GM19397 (cell line): ENCODE results near the gene ZNF774.
"Not testable (repeated sequence)": the region's sequence is repeated elsewhere in the genome, so short reads cannot be mapped to it uniquely, and the experiment has no call there.

Experiments
- ATAC-seq: cut with Tn5 transposase; IDR thresholded peaks from one replicate; pipeline ENCODE4 v1.9.1; 2021; ENCODE audit warnings: mild to moderate bottlenecking, moderate library complexity; ENCODE audit not compliant: unreplicated experiment

The ZNF774 gene

DNA sequence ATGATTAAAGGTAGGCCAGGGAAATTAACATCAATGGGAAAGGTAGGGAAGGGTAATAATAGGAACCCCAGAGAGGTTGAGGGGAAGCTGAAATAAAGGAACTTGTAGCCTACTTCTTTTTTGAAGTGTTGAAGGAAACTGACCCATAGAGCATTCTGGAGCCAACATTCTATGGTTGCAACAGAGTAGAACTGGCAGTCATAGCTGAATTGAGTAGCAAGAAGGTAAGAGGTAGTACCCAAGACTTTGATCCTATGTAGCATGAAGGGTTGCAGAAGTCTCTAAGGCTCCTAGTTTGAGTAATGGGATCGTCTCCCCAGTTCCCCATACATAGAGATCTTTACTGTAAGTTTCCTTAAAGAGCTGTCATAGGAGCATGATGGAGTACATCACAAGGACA is 7.4 kb upstream of the ZNF774 start:
- ATAC-seq = no peak

DNA sequence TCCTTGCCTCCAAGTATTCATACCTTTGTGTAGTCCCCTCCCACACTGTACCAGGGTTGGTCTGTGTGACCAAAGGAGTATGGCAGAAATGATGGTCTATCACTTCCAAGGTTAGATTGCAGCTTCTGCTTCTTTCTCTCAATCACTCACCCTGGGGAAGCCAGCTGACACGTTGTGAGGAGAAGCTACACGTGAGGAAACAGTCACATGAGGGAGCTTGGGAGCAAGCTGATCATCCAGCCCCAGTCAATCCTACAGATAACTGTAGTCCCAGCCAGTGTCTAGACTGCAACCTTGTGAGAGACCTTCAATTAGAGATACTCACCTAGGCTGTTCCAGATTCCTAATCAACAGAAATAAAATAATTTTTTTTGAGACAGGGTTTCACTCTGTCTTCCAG is 6.2 kb upstream of the ZNF774 start:
- ATAC-seq = no peak

DNA sequence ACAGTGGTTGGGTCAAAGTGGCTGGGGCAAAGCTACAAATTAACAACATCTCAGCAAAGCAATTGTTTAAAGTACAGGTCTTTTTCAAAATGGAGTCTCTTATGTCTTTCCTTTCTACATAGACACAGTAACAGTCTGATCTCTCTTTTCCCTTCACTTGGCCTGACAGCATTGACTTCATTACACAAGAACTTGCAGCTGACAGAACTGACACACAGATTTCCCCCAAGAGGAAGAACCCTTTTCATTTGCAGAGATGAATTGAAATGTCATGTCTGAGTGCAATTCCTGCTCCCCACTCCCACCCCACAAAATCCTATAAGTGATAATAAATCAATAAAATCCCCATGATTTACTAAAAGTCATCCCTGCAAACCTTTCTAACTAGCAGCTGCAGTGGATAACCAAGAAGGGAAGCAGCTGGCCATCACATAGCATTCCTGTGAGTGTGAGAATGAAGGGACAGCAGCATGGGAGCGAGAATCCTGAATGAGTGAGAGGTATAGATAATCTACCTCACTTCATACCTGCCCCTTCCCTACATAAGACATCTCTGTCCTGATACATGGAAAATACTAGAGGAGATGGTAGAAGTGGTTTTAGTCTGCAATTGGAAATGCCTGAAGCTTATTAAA is 4.5 kb upstream of the ZNF774 start:
- ATAC-seq = not testable (repeated sequence)

DNA sequence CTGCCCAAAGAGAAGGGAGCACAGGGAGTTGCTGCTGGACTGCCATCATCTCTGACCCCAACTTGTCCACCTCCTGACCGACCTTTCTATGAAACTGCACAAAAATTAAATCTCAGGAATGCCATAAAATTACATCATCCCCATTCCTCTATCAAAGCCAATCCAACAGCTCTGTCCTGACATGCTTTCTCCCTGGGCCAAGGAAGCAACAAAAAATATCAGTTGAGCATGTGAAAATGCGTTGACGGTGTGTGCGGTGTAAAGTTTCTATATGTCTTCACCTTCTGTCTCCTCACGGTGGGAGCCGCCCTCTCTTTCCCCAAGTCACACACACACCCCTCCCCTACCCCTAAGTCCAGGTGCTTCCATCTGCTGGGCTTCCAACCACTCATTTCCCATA is 3.6 kb upstream of the ZNF774 start:
- no peak for ATAC-seq

DNA sequence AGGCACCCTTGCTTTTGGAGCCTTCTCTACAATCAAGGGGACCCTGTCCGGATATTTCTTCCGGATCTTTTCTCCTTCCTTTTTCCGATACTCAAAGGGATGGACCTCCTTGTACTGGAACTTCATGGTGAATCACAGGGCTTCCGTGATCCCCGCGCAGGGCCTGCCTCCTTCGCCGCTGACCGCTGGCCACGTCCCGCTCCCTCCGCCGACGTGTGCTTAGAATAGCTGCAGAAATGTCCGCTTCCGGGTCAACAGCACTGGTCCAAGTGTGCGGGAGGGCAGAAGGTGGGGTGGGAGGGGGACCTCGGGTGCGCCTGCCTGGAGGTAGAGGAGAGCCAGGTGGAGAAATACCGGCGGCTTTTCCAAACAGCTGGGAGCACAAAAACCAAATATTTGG is 3.0 kb upstream of the ZNF774 start:
- no peak for ATAC-seq

DNA sequence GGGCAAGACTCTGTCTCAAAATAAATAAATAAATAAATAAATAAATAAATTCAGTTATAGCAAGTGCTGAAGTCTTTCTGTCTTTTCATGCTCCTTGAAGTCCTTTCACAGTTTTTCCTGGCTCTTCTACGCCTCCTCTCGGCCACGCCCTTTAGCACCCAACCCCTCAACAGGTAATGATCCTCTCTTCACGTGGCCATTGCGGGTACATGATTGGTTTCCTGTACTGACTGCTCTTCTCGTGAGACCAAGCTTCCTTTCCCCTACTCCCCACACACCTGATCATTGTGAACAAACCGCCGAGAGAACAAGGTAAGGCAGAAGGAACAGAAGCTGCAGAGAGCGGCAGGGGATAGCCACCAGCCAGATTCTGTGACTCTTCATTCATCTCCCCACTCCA is 2.3 kb upstream of the ZNF774 start:
- no peak for ATAC-seq

DNA sequence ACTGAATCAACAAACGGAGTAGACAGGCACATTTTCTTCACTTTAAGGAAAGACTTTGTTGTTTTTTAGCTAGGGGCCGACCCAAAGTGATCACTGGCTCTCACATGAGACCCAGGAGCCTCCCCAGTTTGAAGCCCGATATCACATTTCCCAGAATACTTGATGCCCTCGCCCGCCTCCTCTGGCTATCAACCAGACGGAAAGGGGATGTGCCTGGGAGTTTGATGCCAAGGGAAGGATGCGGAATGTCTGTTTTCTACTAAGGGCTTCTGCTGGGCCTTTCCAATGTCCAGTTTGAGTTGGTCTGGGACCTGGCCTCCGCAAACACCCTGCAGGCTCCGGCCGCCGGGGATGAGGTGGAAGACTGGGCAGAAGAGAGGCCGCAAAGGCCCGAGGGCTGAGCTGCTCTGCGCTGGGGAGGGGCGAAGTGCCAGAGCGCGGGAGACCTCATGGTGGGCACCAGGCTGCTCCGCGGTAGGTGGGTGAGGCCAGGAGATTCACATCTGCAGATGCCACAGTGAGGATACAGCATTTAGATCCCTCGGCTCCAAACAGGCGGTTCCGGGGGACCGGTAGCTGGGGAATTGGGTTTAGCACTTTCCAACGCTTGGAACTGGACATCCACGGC is 491 bp upstream of the ZNF774 start:
- no peak for ATAC-seq

DNA sequence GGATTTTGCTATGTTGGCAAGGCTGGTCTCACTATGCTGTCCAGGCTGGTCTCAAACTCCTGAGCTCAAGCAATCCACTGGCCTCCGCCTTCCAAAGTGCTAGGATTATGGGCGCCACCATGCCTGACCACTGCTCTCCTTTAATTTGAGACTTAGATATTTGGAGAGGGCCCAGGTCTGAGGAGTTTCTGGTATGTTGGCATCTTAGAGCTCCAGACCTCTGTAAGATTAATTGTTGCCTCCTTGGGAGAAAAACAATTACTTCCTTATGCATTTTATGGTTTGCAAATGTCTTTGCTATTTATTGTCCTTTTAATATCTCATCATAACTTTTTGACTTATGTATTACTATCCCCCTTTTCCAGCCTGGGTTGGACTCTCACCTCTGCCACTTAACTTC is 2.9 kb downstream of the ZNF774 start:
- ATAC-seq = no peak

DNA sequence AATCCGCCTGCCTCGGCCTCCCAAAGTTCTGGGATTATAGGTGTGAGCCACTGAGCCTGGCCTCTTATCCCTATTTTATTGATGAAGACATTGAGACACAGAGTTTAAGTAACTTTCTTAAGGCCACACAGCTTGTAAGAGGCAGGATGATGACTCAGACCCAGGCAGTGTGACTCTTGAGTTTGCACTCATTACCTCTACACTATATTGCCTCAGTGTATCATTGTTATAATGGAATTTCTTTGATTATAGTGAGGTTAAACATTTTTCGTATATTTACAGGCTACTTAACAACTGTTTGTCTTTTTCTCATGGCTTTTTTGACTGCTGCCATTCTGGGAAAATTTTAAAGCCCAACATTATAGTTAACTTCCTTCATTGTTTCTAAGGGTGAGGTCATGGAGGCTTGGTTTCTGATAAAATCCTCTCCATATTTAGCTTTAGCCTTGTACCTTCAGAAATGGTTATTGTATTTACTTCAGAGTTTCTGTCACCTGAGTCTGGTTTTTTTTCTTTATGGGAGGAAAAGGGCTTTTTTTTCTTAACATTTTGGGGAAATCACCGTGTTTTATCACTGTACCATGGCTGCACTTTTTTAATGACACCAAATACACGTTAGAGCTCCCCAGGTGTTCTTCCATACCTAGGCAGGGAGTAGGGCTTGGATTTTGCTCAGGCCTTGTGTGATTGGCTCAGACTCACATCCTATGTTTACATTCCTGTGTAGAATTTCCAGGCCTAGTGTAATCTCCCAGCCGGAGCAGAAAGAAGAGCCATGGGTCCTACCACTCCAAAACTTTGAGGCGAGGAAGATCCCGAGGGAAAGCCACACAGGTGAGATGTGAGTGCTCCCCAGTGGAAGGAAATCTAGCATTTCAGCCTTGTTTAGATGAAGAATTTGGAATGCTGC is 6.3 kb downstream of the ZNF774 start:
- no peak for ATAC-seq

DNA sequence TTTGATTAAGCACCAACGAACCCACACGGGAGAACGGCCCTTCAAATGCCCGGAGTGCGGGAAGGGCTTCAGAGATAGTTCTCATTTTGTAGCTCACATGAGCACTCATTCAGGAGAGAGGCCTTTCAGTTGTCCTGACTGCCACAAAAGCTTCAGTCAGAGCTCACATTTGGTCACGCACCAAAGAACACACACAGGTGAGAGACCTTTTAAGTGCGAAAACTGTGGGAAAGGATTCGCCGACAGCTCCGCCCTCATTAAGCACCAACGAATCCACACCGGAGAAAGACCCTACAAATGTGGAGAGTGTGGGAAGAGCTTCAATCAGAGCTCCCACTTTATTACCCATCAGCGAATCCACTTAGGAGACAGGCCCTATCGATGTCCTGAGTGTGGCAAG is 8.7 kb downstream of the ZNF774 start:
- no peak for ATAC-seq

DNA sequence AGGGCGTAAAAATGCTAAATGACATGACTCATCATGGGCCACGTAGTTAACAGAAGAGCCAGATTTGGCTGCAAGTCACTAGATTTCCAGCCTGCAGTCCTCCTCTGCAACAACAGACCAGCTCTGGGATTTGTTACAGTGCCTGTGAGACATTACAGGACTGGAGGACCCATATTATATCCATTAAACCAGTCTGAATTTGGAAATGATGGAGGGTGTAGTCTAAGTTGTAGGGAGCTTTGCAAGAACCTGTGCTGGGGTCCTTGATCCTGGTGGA is 10.8 kb downstream of the ZNF774 start:
- ATAC-seq = no peak

DNA sequence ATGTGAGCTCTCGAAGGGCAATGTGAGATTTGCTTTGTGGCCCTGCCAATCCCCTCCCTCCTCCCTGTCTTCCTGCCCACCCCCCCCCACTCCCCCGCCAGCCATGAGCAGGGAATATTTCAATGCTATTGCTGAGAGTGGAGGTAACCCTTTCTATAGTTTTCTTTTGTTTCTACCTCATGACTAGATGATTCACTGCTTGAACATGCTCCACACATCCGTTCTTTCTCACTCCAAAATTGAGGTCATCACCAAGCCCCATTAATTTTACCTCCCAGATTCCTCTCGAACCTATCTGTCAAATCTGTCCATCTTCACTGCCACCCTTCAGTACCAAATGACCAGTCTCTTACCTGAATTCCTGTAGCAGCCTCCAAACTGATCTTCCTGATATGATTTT is 12.2 kb downstream of the ZNF774 start:
- no peak for ATAC-seq

DNA sequence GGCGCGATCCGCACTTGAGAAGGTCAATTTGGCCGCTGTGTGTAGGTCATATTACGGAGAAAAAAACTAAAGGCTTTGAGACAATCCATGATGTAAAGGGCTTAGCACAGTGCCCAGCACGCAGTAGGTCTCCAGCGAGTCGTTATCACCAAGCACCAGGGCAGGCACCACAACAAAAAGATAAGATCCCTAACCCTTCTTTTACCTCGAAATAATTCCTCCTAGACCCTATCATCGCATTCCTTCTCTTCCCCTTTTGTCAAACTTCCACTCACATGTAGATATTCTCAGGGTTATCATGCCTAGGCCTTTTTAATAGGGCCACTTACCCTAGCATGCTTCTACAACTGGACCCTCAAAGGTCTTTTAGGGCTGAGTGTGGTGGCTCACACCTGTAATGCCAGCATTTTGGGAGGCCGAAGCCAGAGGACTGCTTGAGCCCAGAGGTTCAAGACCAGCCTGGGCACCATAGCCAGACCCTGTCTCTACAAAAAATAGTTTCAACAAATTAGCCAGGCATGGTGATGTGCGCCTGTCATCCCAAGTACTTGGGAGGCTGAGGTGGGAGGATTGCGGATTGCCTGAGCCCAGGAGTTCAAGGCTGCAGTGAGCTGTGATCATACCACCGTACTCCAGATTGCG is 13.5 kb downstream of the ZNF774 start:
- no peak for ATAC-seq

DNA sequence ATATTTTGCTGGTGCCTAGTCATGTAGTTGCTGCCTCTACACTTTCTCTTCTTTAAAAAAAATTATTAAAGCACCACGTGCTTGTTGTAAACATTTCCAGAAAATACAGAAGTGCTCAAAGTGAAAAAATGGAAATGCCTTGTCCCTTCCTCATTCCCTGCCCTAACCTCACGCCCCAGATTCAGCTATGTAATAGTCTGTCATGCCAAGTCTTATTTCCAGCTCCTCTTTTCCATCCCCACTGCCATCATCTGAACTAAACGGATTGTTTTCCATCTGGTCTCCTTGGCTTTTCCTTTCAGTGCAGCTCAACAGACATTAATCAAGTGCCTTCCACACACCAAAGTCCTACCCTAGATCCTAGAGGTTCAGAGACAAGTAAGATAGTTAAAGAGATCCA is 15.5 kb downstream of the ZNF774 start:
- no peak for ATAC-seq

DNA sequence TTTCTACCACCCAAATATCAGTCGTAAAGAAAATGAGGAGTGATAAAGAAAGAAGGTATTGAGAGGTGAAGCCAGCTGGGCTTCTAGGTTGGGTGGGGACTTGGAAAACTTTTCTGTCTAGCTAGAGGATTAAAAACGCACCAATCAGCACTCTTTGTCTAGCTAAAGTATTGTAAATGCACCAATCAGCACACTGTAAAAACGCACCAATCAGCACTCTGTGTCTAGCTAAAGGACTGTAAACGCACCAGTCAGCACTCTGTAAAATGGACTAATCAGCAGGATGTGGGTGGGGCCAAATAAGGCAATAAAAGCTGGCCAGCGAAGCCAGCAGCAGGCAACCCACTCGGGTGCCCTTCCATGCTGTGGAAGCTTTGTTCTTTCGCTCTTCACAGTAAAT is 23.0 kb downstream of the ZNF774 start:
- ATAC-seq = no peak

DNA sequence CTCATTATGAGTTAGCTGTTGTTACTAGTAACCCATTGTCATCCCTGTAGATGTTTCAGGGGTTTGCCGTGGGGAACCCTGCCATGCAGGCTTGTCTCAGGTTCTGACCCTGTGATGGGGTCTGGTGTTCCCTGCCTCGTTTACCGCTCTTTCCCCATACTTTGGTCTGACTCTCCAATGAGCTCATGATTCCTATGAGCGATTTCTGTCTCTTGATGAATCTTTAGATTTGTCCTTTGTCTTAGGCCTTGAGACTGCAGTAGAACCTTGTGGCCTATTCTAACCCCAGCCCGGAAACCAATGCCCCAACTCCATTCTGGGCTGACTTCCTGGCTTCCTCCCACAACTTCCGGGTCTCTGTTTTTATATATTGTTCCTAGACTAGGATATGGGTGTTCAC is 24.7 kb downstream of the ZNF774 start:
- no peak for ATAC-seq

DNA sequence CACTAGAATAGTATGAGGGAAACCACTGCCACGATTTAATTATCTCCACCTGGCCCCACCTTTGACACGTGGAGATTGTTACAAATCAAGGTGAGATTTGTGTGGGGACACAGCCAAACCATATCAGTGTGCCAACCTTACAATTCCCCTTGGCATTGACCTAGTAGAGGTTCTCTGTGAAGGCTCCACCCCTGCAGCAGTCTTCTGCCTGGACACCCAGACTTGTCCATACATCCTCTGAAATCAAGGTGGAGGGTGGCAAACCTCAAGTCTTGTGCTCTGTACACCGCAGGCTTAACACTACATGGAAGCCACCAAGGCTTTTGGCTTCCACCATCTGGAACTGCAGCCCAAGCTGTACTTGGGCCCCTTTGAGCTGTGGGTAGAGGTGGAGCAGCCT is 27.2 kb downstream of the ZNF774 start:
- no peak for ATAC-seq

DNA sequence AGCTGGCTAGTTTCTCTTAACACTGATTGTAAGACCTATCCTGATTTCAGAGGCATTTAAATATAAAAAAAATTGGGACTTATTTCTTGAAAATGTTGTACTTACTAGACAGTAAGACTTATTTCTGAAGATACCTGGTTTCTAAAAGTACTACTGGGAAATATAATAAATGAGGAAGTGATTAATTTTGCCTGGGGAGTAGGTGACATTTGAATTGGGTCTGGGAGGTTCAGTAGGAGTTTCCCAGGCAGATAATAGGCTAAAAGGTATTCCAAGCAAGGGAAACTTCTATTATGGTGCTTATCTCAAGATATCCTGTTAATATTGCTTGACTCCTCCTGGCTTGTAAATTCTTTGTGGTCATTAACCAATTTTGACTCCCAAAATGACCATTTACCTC is 29.4 kb downstream of the ZNF774 start:
- no peak for ATAC-seq

DNA sequence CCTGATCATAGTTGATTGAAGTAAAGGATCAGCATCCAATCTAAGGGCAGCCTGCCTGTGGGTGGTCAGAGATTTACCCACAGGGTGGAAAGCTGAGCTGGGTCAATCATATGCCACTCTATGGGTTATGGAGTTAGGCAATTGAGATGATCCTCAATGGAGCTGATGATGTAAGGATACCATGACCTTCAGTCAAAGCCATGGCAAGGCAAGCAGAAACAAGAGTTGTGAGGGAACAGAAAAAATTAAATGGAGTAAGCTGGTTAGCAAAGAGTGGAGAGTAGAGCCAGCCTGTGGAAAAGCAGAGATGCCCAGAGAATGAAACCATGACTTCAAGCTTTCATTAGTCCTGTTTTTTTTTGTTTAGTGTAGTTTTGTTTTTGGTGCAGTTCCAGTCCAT is 30.2 kb downstream of the ZNF774 start:
- ATAC-seq = no peak

DNA sequence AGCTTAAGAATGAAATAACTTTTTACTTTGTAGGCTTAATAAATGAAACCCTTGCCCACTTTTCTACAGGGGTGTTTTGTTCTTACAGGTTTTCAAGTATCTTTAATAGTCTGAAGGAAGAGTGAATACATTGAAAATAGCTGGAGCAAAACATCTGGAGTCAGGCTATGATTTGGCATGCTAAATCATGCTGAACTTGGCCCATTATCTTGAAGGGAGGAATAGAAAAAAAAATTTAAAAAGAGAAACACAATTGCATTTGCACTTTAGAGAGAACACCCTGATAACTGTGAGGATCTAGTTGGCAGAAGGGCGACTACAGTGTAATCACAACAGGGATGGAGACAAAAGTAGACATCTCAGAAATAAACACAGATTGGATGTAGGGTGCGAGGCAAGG is 34.1 kb downstream of the ZNF774 start:
- no peak for ATAC-seq

DNA sequence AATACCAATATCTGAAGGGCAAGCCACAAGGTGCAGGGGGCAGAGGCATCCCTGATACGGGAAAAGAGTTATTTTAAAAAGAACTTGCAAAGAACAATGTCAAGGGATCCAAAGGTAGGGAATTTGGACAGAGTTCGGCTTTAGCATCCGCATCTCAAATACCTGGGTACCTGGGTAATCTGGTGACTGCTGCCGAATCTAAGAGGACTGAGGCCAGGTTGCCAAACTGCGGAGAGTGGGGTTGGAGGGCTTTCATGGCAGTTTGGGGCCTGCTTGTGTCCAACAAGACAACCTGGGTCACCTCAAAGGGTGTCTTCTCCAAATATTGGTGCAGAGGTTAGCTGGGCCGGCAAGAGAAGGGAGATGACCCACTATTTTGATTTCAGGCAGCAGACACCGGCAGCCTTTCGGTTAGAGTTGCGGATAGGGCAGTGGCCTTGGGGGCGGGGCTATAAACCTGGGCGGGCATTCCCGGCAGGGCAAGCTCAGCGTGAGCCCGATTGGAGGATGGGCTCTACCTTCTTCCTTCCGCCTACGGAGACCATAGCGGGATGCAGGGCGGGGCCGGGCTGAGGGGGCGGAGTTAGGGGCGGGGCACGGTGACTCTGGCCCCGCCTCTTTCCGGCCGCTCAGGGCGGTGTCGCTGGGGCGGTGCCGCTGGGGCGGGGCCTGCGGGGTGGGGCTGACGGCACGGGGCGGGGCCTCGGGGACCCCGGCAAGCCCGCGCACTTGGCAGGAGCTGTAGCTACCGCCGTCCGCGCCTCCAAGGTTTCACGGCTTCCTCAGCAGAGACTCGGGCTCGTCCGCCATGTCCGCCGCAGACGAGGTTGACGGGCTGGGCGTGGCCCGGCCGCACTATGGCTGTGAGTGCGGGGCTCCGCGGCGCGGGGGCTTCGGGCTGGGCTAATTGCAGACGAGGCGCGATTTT is 35.7 kb downstream of the ZNF774 start, which contains the start of gene IQGAP1:
IQGAP1 (plus strand) TSS at position 709 of the 928 bp plus-strand sequence; CDS start at position 809, 100 bp downstream.
- peak; percentile 93 for ATAC-seq
